GM13977 (cell line): ENCODE measurements around the gene CRAT.

ENCODE experiments used
- DNase-seq: peaks from one replicate; pipeline ENCODE4 v3.0.0; 2012; ENCODE audit warnings: low spot score
- CTCF ChIP-seq: IDR thresholded peaks from 2 replicates; pipeline ENCODE4 v1.5.1; 2012; ENCODE audit warnings: mild to moderate bottlenecking, control low read depth; ENCODE audit not compliant: insufficient read depth; ENCODE audit errors: extremely low read depth, missing control alignments
- in situ Hi-C: fragments of 300-500 bp; cut with MboI; formaldehyde crosslinking; loops from one replicate; pipeline ENCODE4 v1.12.0; 2022; ENCODE audit warnings: low sequenced_read_pairs, low pct_unique_long_range_greater_than_20kb, mixed read lengths, inconsistent platforms; ENCODE audit not compliant: unreplicated experiment

Gene CRAT

GRCh38 chr9:129054163-129054851 is 56.3 kb downstream of the CRAT start:
- TF ChIP-seq CTCF = no peak
- no peak for DNase-seq
- in situ Hi-C loops = no loop called here

GRCh38 chr9:129053020-129053419 is 57.6 kb downstream of the CRAT start:
- no peak for DNase-seq
- in situ Hi-C loops = no loop called here
- no peak for TF ChIP-seq CTCF

GRCh38 chr9:129052592-129052991 is 58.0 kb downstream of the CRAT start:
- no peak for TF ChIP-seq CTCF
- in situ Hi-C loops = no loop called here
- DNase-seq = no peak
